Epithelial cell of esophagus (primary cell): ENCODE results near the gene PRKAB2.

Experiments
- DNase-seq: peaks from one replicate; pipeline ENCODE4 v3.0.0; 2010; ENCODE audit warnings: low read depth
- H3K4me3 ChIP-seq: 2 replicates; pipeline ENCODE4 v1.5.1; 2011; ENCODE audit warnings: mild to moderate bottlenecking, low read length, control low read depth
- CTCF ChIP-seq: IDR thresholded peaks from 2 replicates; pipeline ENCODE4 v1.5.1; 2011; ENCODE audit warnings: low read depth, mild to moderate bottlenecking, low read length, control low read depth, inconsistent platforms; ENCODE audit not compliant: insufficient read depth; ENCODE audit errors: missing control alignments

The PRKAB2 gene

GRCh38 chr1:147171399-147172167 is 687 bp downstream of the PRKAB2 start:
- DNase-seq = peak; percentile 20

GRCh38 chr1:147169840-147170674 is 2.2 kb downstream of the PRKAB2 start:
- TF ChIP-seq CTCF = no peak
- H3K4me3 ChIP-seq = peak overlapping the region; percentile 62
- DNase-seq = peak; percentile 26

More at GRCh38 chr1:147171399-147172167, 687 bp downstream of the PRKAB2 start:
- peak overlapping the region; percentile 62 for H3K4me3 ChIP-seq
- no peak for TF ChIP-seq CTCF

GRCh38 chr1:147169171-147169570 is 3.1 kb downstream of the PRKAB2 start:
- no peak for DNase-seq
- TF ChIP-seq CTCF = no peak
- H3K4me3 ChIP-seq = no peak overlapping the region

- TF ChIP-seq CTCF = no peak
- DNase-seq = peak; percentile 54
- no peak overlapping the region for H3K4me3 ChIP-seq
Measured at GRCh38 chr1:147168626-147169058, 3.6 kb downstream of the PRKAB2 start.

DNA sequence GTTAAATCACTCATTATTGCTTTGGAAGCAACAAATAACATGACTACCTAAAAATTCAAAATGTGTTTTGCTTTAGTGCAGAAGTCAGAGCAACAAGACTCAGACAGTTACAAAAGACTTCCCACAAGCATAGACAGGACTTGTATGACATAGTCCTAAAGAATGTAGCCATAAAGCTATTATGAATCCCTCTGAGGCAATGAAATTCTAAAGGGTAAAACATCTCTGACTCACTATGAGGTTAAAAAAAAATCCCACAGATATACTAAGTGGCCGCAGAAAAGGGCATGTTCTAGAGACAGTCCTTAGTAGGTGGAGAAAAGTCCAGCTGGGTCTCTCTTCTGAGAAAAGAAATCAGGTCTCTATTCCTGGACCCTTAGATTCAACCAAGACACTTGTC is 4.9 kb downstream of the PRKAB2 start:
- peak; percentile 94 for DNase-seq
- TF ChIP-seq CTCF = no peak
- H3K4me3 ChIP-seq = no peak overlapping the region

DNA sequence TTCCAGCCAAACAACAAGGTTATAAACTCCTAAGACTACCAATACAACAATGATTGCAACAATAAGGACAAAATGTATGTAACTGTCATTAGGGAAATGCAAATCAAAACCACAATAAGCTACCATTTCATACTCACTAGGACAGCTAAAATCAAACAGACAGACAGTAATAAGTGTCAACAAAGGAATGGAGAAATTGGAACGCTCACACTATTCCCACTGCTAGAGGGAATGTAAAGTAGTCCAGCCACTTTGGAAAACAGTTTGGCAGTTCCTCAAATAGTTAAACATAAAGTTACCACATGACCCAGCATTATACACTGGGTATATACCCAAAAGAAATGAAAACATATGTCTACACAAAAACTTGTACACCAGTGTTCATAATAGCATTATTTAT is 9.3 kb downstream of the PRKAB2 start:
- DNase-seq = no peak
- H3K4me3 ChIP-seq = no peak overlapping the region
- TF ChIP-seq CTCF = no peak
